ENCODE results near the gene DDIT3.

DNA sequence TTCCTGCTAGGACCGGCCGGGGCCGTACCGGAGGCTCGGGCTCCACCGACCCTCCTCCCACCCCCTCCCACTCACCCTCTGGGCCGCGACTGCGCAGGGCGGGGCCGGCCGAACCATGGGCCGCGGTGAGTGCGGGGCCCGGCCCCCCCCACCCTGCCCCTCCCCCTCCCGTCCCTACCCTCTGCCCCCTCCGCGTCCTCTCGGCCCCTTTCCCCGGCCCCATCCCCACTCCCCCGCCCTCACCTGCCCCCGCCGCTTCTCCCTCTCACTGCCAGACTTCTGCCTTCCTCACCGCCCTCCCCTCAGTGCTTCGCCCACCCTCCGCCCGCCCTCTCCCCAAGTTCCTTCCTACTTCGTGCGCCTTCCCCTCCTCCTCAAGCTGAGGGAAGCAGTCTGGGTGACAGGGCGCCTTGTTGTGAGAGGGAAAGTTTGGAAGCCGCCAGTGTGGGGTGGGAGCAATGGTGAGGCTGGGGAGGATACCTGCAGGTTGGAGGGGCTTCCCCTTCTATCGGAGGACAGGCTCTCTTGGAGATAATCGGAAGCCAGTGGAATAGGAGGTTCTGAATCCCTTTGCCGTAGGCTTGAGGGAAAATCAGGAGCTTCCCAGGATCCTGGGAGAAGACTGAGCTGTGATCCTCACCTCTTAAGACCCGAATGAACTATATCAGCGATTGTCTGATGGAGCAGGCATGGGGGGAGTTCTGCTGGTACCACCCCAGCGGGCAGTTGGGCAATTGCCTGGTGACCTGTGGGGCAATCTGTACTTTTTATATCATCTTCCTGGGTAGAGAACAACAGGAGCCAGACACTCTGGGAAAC lies 2.8 kb upstream of the DDIT3 start:
- TF ChIP-seq, protein P1, sequence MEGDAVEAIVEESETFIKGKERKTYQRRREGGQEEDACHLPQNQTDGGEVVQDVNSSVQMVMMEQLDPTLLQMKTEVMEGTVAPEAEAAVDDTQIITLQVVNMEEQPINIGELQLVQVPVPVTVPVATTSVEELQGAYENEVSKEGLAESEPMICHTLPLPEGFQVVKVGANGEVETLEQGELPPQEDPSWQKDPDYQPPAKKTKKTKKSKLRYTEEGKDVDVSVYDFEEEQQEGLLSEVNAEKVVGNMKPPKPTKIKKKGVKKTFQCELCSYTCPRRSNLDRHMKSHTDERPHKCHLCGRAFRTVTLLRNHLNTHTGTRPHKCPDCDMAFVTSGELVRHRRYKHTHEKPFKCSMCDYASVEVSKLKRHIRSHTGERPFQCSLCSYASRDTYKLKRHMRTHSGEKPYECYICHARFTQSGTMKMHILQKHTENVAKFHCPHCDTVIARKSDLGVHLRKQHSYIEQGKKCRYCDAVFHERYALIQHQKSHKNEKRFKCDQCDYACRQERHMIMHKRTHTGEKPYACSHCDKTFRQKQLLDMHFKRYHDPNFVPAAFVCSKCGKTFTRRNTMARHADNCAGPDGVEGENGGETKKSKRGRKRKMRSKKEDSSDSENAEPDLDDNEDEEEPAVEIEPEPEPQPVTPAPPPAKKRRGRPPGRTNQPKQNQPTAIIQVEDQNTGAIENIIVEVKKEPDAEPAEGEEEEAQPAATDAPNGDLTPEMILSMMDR (IDR thresholded peaks at IDR 0.05): no peak
- peak in 1 of 4 donors; percentile 54 for TF ChIP-seq POLR2A (IDR thresholded peaks at IDR 0.05)
